Measurements from ENCODE around the gene NCLN. TPM values are rescaled to one million over a fixed set of nuclear protein-coding genes. Genes with fewer than 3 reads are reported as not detected.
"Not testable (repeated sequence)": the region's sequence is repeated elsewhere in the genome, so short reads cannot be mapped to it uniquely, and the experiment has no call there.

Gene NCLN
- total and polyA plus RNA-seq, 9 donors = 5.3 to 43.6 (median 22.1) TPM

GRCh38 chr19:3233831-3234230 is 48.1 kb downstream of the NCLN start:
- no peak for DNase-seq
- 62 to 73% (median 72%) methylated on average over 4 of the region's 4 CpGs for WGBS, 3 donors
- Histone ChIP-seq H3K9me3 (no peaks in the 10 kb centered on the region), H3K4me3 (no peak overlapping the region), H3K36me3 (no peaks in the 10 kb centered on the region), H3K27me3 (no peaks in the 10 kb centered on the region), H3K27ac (no peak overlapping the region), H3K4me1 (ENCODE audit: insufficient read depth) (no peaks in the 10 kb centered on the region)
- intact Hi-C loops (cut with DNase I) = no loop called here
- no peak for TF ChIP-seq POLR2A (IDR thresholded peaks at IDR 0.05)
- no peak for TF ChIP-seq CTCF (IDR thresholded peaks at IDR 0.05)
- TF ChIP-seq EP300 (IDR thresholded peaks at IDR 0.05) = no peak

- intact Hi-C loops (cut with DNase I) = no loop called here
- no peaks in the 10 kb centered on the region for H3K36me3 ChIP-seq
- DNase-seq = no peak
- no peaks in the 10 kb centered on the region for H3K4me1 ChIP-seq (ENCODE audit: insufficient read depth)
- no peak overlapping the region for H3K4me3 ChIP-seq
- H3K27me3 ChIP-seq = no peaks in the 10 kb centered on the region
- TF ChIP-seq POLR2A (IDR thresholded peaks at IDR 0.05) (no peak), EP300 (IDR thresholded peaks at IDR 0.05) (no peak), CTCF (IDR thresholded peaks at IDR 0.05) (no peak)
- no peaks in the 10 kb centered on the region for H3K9me3 ChIP-seq
- H3K27ac ChIP-seq = no peak overlapping the region
- 55 to 71% (median 58%) methylated on average over 9 of the region's 9 CpGs for WGBS, 3 donors
These were observed 49.1 kb downstream of the NCLN start for GRCh38 chr19:3234800-3235199.

- H3K36me3 ChIP-seq; H3K4me3 ChIP-seq; H3K9me3 ChIP-seq; H3K27ac ChIP-seq; DNase-seq; H3K4me1 ChIP-seq (ENCODE audit: insufficient read depth); intact Hi-C loops (cut with DNase I); H3K27me3 ChIP-seq: not testable (repeated sequence)
- whole genome bisulfite sequencing, 3 donors = 71 to 79% (median 72%) methylated on average over 2 of the region's 2 CpGs
These were observed 49.9 kb downstream of the NCLN start for GRCh38 chr19:3235604-3236003.

- Histone ChIP-seq H3K27ac (no peak overlapping the region), H3K4me1 (ENCODE audit: insufficient read depth) (no peaks in the 10 kb centered on the region), H3K27me3 (no peaks in the 10 kb centered on the region), H3K4me3 (no peak overlapping the region), H3K36me3 (no peaks in the 10 kb centered on the region), H3K9me3 (no peaks in the 10 kb centered on the region)
- 61 to 73% (median 64%) methylated on average over 4 of the region's 4 CpGs for WGBS, 3 donors
- intact Hi-C loops (cut with DNase I) = no loop called here
- no peak for TF ChIP-seq EP300 (IDR thresholded peaks at IDR 0.05)
- no peak for TF ChIP-seq POLR2A (IDR thresholded peaks at IDR 0.05)
- no peak for TF ChIP-seq CTCF (IDR thresholded peaks at IDR 0.05)
- DNase-seq = no peak
These were observed 50.5 kb downstream of the NCLN start for GRCh38 chr19:3236272-3236671.

GRCh38 chr19:3238066-3238561 is 52.4 kb downstream of the NCLN start:
- DNase-seq = no peak
- 79 to 86% (median 83%) methylated on average over 7 of the region's 7 CpGs for WGBS, 3 donors
- Histone ChIP-seq H3K4me1 (ENCODE audit: insufficient read depth) (no peaks in the 10 kb centered on the region), H3K4me3 (no peak overlapping the region), H3K27ac (no peak overlapping the region), H3K36me3 (no peaks in the 10 kb centered on the region), H3K9me3 (no peaks in the 10 kb centered on the region), H3K27me3 (no peaks in the 10 kb centered on the region)
- TF ChIP-seq EP300 (IDR thresholded peaks at IDR 0.05) = no peak
- TF ChIP-seq POLR2A (IDR thresholded peaks at IDR 0.05) = no peak
- TF ChIP-seq CTCF (IDR thresholded peaks at IDR 0.05) = no peak
- intact Hi-C loops (cut with DNase I) = no loop called here
